Hypothalamus (tissue), 51 donors: ENCODE data around the gene EN2.

ENCODE experiments used
- DNase-seq, 51 donors: peaks; one replicate each; lab custom pipeline; 2025; lab: John Stamatoyannopoulos, UW

EN2 gene

GRCh38 chr7:155461631-155462030 is 3.7 kb downstream of the EN2 start:
- DNase-seq = no peak

DNA sequence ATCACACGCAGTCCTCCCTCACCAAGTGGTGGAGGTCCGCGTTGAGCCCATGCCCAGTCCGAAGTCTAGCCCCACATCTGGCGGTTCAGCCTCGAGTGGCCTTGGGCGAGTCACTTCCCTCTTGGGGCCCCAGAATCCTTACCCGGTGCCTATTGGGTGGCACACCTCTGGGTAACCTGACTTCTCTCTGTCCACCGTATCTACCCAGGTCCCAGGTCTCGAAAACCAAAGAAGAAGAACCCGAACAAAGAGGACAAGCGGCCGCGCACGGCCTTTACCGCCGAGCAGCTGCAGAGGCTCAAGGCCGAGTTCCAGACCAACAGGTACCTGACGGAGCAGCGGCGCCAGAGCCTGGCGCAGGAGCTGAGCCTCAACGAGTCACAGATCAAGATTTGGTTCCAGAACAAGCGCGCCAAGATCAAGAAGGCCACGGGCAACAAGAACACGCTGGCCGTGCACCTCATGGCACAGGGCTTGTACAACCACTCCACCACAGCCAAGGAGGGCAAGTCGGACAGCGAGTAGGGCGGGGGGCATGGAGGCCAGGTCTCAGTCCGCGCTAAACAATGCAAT is 4.3 kb downstream of the EN2 start:
- DNase-seq = no peak

- DNase-seq = no peak
Measured at GRCh38 chr7:155463114-155463811, 5.3 kb downstream of the EN2 start.

- DNase-seq = no peak
Measured at GRCh38 chr7:155464183-155464582, 6.3 kb downstream of the EN2 start.

DNA sequence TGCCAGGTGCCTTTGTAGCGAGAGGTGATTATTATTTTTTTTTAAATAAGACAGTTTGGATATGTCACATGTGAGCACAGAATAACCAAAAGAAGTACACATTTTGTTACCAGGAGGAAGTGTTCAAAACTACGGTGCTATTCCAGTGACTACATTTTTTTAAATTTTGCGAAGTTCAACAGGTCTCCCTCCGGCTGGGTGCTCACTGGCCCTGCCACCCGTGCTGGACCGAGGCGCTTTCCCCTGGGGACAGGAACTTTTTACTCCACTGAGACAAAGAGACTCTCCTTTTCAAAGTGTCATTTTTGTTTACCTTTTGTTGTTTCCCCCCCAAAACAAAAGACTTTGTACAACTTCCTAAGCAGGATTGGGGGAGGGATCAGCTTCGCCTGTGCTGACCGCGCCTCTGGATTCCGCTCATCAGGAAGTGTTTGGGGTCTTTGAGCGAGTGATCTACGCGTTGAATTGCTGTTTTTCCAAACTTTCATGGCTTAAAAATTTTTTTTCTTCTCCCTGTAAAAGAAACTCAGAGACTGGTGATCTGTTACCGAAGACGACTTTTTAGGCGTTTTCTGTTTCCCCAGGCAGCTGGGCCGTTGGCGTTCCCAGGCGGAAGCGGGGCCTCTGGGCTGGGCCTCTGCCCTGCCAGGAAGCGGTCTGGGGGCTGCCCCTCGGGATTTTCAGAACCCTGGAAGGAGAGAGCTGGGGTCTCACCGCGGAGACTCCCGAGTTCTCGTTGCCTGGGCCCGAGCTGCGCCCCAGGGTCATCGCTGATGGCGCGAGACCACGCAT is 7.2 kb downstream of the EN2 start:
- no peak for DNase-seq

GRCh38 chr7:155465761-155466141 is 7.8 kb downstream of the EN2 start:
- DNase-seq = no peak

DNA sequence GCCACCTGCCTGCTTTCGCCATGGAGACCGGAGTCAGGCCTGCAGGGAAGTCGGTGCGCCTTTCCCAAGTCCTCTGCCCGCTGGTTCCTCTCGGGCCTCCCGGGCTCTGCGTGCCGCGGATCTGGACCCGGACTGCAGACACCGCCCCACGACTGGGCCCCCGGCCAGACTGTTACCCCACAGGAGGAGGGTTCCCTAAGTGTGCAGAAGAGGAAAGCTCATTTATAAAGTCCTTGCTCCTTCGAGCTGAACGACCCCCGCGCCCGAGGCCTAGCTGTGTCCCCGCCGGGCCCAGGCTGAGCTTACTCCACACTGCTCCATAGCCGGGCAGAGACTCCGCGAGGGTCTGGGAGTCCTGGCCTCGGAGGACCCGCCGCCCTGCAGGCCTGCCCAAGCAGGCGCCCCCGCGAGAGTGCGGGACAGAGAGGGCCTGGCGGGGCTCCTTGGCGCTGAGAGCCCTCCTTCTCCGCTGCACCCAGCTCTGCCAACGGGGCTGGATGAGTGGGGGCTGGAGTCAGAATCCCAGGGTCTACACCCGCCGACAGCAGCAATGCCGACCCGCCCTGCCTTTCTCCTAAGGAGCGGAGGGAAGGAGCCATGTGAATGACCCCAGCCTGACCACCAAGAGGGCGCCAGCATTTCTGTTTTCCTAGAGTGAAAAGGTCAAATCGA is 8.3 kb downstream of the EN2 start:
- no peak for DNase-seq

- no peak for DNase-seq
Measured at GRCh38 chr7:155466814-155467733, 9.1 kb downstream of the EN2 start.

GRCh38 chr7:155467846-155468784 is 10.2 kb downstream of the EN2 start:
- DNase-seq = peak in 2 of 51 donors; percentile 7 to 9

DNA sequence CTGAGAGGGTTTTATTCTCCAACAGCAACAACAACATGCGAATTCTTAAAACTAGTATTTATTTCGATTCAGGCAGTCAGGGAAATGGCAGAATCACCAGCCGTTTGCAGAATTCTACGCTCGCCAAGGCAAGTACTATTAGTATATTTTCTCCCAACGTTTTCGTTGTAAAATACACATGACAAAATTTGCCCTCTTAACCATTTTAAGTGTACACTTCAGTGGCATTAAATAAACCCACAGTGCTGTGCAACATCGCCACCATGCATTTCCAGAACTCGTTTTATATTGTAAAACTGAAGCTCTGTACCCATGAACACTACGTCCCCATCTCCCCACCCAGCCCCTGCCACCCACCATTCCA is 10.8 kb downstream of the EN2 start:
- no peak for DNase-seq

- no peak for DNase-seq
Measured at GRCh38 chr7:155469311-155470185, 11.6 kb downstream of the EN2 start.

DNA sequence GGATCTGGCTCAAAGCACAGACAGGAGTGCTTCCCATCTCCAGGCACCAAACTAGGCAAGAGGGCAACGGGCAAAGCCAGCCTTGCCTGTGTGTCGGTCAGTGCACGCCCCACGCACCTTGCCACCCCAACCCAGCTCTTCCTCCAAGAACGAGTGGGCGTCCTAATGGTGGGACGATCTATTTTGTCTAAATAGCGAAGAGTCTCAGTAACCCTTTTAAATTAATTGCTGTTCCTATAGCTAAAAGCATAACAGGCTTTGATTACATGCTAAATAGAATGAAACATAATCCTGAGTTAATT is 12.2 kb downstream of the EN2 start:
- DNase-seq = no peak

GRCh38 chr7:155470686-155471638 is 13.0 kb downstream of the EN2 start:
- no peak for DNase-seq

DNA sequence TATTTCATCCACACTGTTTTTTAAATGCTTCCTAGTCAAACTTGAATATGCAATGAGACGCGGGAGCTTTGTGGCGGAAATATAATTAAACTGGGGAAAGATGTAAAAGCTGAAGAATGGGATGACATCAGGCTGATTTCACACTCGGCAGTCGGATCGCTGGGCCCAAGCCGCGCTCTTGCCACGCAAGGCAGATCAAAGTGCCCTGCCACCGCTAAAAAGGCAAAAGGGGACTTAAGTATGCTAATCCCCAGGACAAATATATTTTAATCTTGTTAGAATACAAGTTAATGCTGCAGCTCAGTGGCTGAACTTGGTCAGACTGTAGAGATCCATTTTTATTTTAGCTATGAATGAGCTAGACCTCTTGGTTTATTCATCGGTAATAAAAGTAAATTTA is 13.8 kb downstream of the EN2 start:
- no peak for DNase-seq

DNA sequence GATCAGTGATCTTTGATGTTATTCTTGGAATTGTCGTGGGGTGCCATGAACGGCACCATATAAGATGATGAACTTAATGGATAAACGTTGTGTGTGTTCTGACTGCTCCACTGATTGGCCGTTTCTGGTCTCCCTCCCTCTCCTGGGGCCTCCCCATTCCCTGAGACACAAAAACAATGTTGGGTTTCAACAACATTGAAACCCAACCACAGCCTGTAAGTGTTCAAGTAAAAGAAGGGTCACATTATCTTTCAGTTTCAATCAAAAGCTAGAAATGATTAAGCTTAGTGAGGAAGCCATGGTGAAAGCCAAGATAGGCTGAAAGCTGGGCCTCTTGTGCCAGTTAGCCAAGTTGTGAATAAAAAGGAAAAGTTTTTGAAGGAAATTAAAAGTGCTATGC is 19.5 kb downstream of the EN2 start:
- DNase-seq = no peak

GRCh38 chr7:155481764-155482163 is 23.8 kb downstream of the EN2 start:
- no peak for DNase-seq

- no peak for DNase-seq
Measured at GRCh38 chr7:155482511-155483183, 24.7 kb downstream of the EN2 start.
